Lower lobe of right lung (tissue), 2 donors: ENCODE data around the gene FAF1. TPM values are rescaled to one million over a fixed set of nuclear protein-coding genes. Genes with fewer than 3 reads are reported as not detected.

ENCODE experiments used
- ATAC-seq, 2 donors: fragments of 200-7000 bp; cut with Tn5 transposase; one replicate each; pipeline ENCODE4 v1.9.1; 2020 to 2022; ENCODE audit warnings: mild to moderate bottlenecking in 2 of 2, moderate library complexity in 2 of 2
- DNase-seq: peaks from one replicate; pipeline ENCODE4 v3.0.0-alpha.2; 2020
- H3K27ac ChIP-seq: fragments of 200-600 bp; one replicate; pipeline ENCODE4 v1.8.0; 2022
- H3K27me3 ChIP-seq: fragments of 200-600 bp; one replicate; pipeline ENCODE4 v1.8.0; 2022; ENCODE audit warnings: low read depth
- H3K36me3 ChIP-seq: fragments of 200-600 bp; one replicate; pipeline ENCODE4 v1.8.0; 2022; ENCODE audit warnings: mild to moderate bottlenecking
- H3K4me1 ChIP-seq: fragments of 200-600 bp; one replicate; pipeline ENCODE4 v1.8.0; 2022
- H3K4me3 ChIP-seq: fragments of 200-600 bp; one replicate; pipeline ENCODE4 v1.8.0; 2022; ENCODE audit warnings: mild to moderate bottlenecking
- H3K9me3 ChIP-seq: fragments of 200-600 bp; one replicate; pipeline ENCODE4 v1.8.0; 2022
- intact Hi-C: fragments of 100-400 bp; cut with DNase I; formaldehyde crosslinking; loops from one replicate; pipeline ENCODE4 v1.11.0; 2022
- total RNA-seq: library from RNA; stranded (reverse); fragmentation: NEBNext Ultra II Directional; extraction: Animal tissue kit (Norgen Biotek cat#: 25700); gene quantifications from one replicate; pipeline ENCODE4 v1.2.1, GENCODE V29; 2021
- TF ChIP-seq, protein P1 (sequence below): fragments of 200-600 bp; IDR thresholded peaks from one replicate; pipeline ENCODE4 v1.8.0; 2022; ENCODE audit warnings: antibody characterized with exemption, mild to moderate bottlenecking
- donor health status: DM: no; HTN: yes; CAD: no; lungs with severe emphysema.

The FAF1 gene
- total RNA-seq, 1 donor from 2014 or later, result 45.0 TPM

DNA sequence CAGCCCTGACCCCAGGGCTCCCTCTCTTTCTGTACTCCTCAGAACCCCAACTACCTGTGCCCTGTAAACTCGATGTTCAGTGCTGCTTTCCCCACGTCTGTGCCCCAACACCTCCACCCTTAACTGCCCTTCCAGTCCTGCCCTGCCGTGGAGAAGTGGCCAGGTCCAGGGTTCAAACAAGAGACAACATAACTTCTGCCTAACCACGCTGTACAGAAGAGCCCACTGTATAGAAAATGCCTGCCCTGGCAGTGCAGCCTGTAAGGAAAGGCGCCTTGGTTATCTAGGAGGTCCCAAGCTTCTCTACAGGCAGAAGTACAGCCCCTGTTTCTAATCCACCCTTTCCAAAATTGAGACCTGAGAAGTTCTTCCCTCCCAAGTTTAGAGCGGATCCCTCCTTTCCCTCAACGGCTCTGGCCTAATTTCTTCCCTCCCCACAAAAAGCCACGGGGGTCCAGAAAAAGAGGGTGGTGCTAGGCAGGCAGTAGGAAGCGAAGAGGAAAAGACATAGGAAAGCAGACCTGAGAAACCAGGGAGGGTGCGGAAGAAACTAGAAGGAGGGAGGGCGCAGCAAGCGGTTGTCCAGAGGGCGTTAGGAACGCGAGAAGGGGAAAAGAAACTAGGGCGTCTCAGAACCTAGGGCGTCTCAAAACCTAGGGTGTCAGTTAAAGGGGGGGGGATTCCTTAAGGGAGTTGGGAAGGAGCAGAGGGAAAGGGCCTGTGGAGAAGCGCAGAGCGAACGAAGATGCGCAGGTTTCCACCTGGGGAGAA, 540.0 kb downstream of the FAF1 start:
- Histone ChIP-seq H3K27me3 (peaks cover 97% of the 10 kb centered on the region), H3K27ac (no peak overlapping the region), H3K4me1 (peaks cover 42% of the 10 kb centered on the region), H3K4me3 (no peak overlapping the region), H3K36me3 (no peaks in the 10 kb centered on the region), H3K9me3 (no peaks in the 10 kb centered on the region)
- no peak for DNase-seq
- TF ChIP-seq, protein P1, sequence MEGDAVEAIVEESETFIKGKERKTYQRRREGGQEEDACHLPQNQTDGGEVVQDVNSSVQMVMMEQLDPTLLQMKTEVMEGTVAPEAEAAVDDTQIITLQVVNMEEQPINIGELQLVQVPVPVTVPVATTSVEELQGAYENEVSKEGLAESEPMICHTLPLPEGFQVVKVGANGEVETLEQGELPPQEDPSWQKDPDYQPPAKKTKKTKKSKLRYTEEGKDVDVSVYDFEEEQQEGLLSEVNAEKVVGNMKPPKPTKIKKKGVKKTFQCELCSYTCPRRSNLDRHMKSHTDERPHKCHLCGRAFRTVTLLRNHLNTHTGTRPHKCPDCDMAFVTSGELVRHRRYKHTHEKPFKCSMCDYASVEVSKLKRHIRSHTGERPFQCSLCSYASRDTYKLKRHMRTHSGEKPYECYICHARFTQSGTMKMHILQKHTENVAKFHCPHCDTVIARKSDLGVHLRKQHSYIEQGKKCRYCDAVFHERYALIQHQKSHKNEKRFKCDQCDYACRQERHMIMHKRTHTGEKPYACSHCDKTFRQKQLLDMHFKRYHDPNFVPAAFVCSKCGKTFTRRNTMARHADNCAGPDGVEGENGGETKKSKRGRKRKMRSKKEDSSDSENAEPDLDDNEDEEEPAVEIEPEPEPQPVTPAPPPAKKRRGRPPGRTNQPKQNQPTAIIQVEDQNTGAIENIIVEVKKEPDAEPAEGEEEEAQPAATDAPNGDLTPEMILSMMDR, result no peak
- ATAC-seq, result no peak
- intact Hi-C loops, result no loop called here

DNA sequence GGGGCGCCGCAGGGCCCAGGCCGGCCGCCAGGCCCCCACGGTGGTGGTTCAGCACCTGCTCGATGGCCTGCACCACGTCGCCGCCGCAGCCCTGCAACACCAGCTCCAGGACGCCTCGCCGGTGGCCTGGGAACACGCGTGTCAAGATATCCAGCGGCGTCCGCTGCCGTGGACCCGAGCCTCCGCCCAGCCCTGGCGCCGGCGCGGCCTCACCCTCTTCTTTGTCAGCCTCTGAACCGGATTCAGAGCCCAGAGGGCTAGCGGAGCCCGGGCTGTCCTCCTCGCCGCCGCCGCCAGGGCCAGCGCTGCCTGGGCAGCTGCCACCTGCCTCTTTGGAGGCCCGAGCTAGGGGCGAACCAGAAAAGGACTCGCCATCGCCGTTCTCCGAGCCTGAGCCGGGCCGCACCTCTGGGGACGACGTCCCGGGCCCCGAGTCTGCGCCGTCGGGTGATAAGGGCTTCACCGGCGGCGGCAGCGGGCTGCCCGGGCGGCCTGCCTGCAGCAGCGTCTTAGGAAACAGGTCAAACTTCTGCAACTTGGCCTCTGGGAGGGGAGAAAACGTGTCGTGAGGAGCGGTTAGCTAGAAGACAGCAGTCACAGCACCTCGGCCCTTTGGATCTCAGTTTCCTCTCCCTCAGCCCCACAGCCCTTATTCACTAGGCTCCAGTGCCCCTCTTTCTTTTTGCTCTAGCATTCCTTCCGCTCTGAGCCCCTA, 540.7 kb downstream of the FAF1 start:
- peaks cover 34% of the 10 kb centered on the region for H3K4me1 ChIP-seq
- no peak overlapping the region for H3K4me3 ChIP-seq

DNA sequence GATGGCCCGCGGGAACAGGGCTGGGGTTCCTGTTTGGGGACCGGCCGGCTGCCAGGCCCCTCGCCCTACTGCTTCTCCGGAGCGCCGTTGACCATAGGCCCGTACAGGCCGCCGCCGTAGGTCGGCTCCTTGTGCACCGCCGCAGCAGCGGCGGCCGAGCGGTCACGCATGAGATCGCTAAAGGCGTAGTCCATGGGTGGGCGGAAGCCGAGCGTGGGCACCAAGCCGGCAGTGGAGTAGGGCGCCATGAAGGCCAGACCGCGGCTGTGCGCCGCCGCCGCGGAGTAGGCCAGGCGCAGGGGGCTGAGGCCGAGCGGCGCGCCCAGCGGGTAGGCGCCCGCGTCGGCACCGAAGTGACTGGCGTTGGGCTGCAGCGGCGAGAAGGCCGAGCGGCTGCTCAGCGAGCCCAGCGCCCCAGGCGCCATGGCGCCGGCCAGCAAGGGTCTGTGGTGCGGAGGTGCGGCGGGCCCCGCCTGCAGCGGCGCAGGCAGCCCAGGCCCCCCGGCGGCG, 541.4 kb downstream of the FAF1 start:
- ATAC-seq (peak in 1 of 2 donors; percentile 16), DNase-seq (no peak)
- Histone ChIP-seq H3K4me3 (peak overlapping the region; percentile 31), H3K27ac (no peak overlapping the region), H3K36me3 (no peaks in the 10 kb centered on the region), H3K27me3 (peaks cover 98% of the 10 kb centered on the region), H3K4me1 (peaks cover 30% of the 10 kb centered on the region), H3K9me3 (no peaks in the 10 kb centered on the region)
- TF ChIP-seq, protein P1, result no peak
- intact Hi-C loops, result no loop called here

More for the DNA sequence above, 540.7 kb downstream of the FAF1 start:
- Histone ChIP-seq H3K9me3 (no peaks in the 10 kb centered on the region), H3K27ac (no peak overlapping the region), H3K36me3 (no peaks in the 10 kb centered on the region), H3K27me3 (peaks cover 97% of the 10 kb centered on the region)
- intact Hi-C loops, result no loop called here
- TF ChIP-seq, protein P1, result no peak
- DNase-seq (no peak), ATAC-seq (peak in 1 of 2 donors; percentile 9)

DNA sequence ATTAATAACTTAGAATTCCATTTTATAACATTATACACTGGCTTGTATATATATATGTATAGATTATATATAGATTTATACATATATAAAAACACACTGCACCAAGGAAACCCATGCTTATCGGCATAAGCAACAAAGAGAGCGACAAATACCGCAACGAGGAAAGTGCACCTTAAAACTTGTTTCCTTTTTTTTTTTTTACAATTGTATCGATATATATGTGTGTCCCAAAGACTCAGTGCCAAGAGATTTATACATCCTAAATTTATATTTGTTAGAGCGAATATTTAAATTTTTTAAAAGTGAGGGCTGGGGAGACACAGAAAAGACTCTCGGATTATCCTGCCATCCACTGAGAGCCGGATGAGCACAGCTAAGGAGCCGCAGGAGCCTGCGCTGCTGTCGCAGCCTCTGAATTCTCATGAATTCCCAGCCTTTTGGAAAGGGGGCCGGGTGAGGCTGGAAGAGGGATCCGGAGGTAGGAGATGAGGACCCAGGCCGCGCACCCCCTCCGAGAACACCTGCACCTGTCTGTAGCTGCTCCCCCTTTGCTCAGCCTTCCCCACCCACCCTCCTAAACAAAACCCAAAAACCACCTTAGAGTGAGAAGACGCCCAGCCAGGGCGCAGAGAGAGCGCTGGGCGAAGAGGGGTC, 542.0 kb downstream of the FAF1 start:
- H3K27me3 ChIP-seq, result peaks cover 96% of the 10 kb centered on the region
- ATAC-seq (no peak), DNase-seq (no peak)
- no peaks in the 10 kb centered on the region for H3K9me3 ChIP-seq
- intact Hi-C loops, result no loop called here
- H3K27ac ChIP-seq, result no peak overlapping the region
- TF ChIP-seq, protein P1, result no peak
- peaks cover 24% of the 10 kb centered on the region for H3K4me1 ChIP-seq
- H3K4me3 ChIP-seq, result peak overlapping the region; percentile 31
- H3K36me3 ChIP-seq, result no peaks in the 10 kb centered on the region

DNA sequence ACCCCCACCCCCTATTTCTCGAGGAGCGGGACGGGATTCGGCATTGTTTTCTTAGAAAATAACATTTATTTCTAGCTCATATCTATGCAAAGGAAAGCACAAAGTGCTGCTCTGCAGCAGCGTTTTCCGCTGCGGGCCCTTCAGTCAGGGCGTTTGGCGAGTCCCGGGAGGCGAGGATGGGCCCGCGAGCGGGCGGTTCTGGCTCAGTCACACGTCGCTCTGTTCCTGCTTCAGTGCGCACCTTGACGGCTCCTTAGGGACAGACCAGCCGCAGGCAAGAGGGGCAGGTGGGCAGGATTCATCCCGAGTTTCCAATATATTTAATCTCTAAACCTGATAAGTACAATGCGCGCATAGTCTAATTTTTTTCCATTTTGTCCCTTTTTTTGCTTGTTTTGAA, 542.6 kb downstream of the FAF1 start:
- H3K9me3 ChIP-seq, result no peaks in the 10 kb centered on the region
- intact Hi-C loops, result no loop called here
- no peak overlapping the region for H3K4me3 ChIP-seq
- no peaks in the 10 kb centered on the region for H3K36me3 ChIP-seq
- peaks cover 91% of the 10 kb centered on the region for H3K27me3 ChIP-seq
- H3K4me1 ChIP-seq, result peaks cover 18% of the 10 kb centered on the region
- no peak for ATAC-seq
- no peak overlapping the region for H3K27ac ChIP-seq
- TF ChIP-seq, protein P1, result no peak
- DNase-seq, result no peak
